AG04450 (cell line): ENCODE data around the gene SMARCA2. TPM values are rescaled to one million over a fixed set of nuclear protein-coding genes. Genes with fewer than 3 reads are reported as not detected.

Experiments
- CTCF ChIA-PET: fragments of 300-600, 350-600 bp; formaldehyde crosslinking; extraction: SDS; loops from one replicate; lab custom pipeline; 2022; ENCODE audit warnings: antibody characterized with exemption, inconsistent platforms; lab: Charles Lee
- POLR2A ChIA-PET: fragments of 350-600 bp; formaldehyde crosslinking; extraction: SDS; loops from one replicate; lab custom pipeline; 2021; ENCODE audit warnings: antibody characterized with exemption, inconsistent platforms; lab: Yijun Ruan, JAX
- DNase-seq: peaks from one replicate; pipeline ENCODE4 v3.0.0-alpha.2; 2011; ENCODE audit warnings: low read depth, low spot score
- H3K27ac ChIP-seq: one replicate; pipeline ENCODE4 v1.5.1; 2012; ENCODE audit warnings: low read depth, low read length, control low read depth
- H3K27me3 ChIP-seq: one replicate; pipeline ENCODE4 v1.6.0; 2012; ENCODE audit warnings: low read length; ENCODE audit not compliant: control insufficient read depth, insufficient read depth
- H3K4me3 ChIP-seq: 2 replicates; pipeline ENCODE4 v1.5.1; 2011; ENCODE audit warnings: mild to moderate bottlenecking, low read depth, low read length, control low read depth
- H3K9me3 ChIP-seq: 2 replicates; pipeline ENCODE4 v1.5.1; 2012; ENCODE audit warnings: low read length; ENCODE audit not compliant: control insufficient read depth, insufficient read depth
- polyA plus RNA-seq: library from polyadenylated mRNA; depleted of rRNA; stranded (reverse); fragments of >200 nt; gene quantifications from 2 replicates; pipeline ENCODE4 v1.2.3, GENCODE V29; 2011
- TF ChIP-seq, protein P1 (sequence below): IDR thresholded peaks from 2 replicates; pipeline ENCODE4 v1.5.1; 2011; ENCODE audit warnings: low read depth, low read length, control low read depth, inconsistent platforms

SMARCA2 gene
- polyA plus RNA-seq, 1 experiment = 51.2 TPM

GRCh38 chr9:2021731-2022130 lies 6.6 kb downstream of the SMARCA2 start:
- no peak overlapping the region for H3K4me3 ChIP-seq
- CTCF ChIA-PET = interaction anchor here (1.5 kb wide), 1 partner anchor 66 kb away, joined by 4 read pairs; no protein-coding TSS in a partner anchor
- no peak overlapping the region for H3K27ac ChIP-seq
- no peak for DNase-seq
- TF ChIP-seq, protein P1, sequence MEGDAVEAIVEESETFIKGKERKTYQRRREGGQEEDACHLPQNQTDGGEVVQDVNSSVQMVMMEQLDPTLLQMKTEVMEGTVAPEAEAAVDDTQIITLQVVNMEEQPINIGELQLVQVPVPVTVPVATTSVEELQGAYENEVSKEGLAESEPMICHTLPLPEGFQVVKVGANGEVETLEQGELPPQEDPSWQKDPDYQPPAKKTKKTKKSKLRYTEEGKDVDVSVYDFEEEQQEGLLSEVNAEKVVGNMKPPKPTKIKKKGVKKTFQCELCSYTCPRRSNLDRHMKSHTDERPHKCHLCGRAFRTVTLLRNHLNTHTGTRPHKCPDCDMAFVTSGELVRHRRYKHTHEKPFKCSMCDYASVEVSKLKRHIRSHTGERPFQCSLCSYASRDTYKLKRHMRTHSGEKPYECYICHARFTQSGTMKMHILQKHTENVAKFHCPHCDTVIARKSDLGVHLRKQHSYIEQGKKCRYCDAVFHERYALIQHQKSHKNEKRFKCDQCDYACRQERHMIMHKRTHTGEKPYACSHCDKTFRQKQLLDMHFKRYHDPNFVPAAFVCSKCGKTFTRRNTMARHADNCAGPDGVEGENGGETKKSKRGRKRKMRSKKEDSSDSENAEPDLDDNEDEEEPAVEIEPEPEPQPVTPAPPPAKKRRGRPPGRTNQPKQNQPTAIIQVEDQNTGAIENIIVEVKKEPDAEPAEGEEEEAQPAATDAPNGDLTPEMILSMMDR = no peak
- H3K9me3 ChIP-seq = no peaks in the 10 kb centered on the region
- H3K27me3 ChIP-seq = no peaks in the 10 kb centered on the region
- POLR2A ChIA-PET = no interaction called here

DNA sequence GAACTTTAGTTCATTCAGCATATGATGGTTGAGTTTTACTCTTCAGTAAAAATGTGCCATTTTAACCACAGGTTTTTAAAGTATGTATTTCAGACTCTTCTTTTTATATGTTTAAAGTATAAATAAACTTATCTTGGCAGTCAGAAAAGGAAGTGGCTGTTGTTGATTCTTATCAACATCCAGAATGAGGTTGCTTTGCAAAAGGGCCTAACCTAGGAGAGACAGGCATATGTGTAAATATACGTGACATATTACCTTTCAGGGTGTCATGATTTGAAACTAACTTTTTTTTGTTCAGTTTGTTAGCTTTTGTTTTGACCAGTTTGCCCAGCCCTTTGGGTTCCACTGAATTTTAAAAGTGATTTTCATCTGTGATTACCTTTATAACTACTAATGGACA lies 7.4 kb downstream of the SMARCA2 start:
- no peak for DNase-seq
- TF ChIP-seq, protein P1 = no peak
- ChIA-PET POLR2A (no interaction called here), CTCF (interaction anchor here (1.5 kb wide), 1 partner anchor 65 kb away, joined by 4 read pairs; no protein-coding TSS in a partner anchor)
- no peak overlapping the region for H3K4me3 ChIP-seq
- H3K27ac ChIP-seq = no peak overlapping the region
- no peaks in the 10 kb centered on the region for H3K9me3 ChIP-seq
- H3K27me3 ChIP-seq = no peaks in the 10 kb centered on the region

DNA sequence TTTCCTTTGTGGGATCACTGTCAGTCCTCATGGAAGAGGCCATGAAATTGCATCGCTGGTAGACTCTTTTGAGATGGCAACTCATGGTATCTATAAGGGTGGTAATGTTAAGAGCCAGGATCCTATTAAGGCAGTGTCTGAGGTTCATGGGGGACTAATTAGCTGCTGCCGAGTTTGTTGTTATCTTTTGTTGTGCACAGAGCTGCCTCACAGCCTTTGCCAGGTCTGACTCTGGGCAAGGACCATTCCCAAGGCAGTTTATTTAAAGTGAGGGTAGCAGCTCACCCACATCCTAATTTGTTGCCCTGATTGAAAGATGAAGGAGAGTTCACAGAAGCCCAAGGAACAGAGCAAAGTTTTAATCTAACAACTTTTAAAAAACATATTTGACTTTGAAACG lies 7.9 kb downstream of the SMARCA2 start:
- TF ChIP-seq, protein P1 = no peak
- H3K27me3 ChIP-seq = no peaks in the 10 kb centered on the region

GRCh38 chr9:2023532-2023931 lies 8.4 kb downstream of the SMARCA2 start:
- TF ChIP-seq, protein P1 = no peak
- H3K4me3 ChIP-seq = no peak overlapping the region
- H3K27ac ChIP-seq = no peak overlapping the region
- no peaks in the 10 kb centered on the region for H3K9me3 ChIP-seq
- CTCF ChIA-PET = interaction anchor here (0.9 kb wide), 1 partner anchor 31 kb away, joined by 3 read pairs; no protein-coding TSS in a partner anchor
- no peaks in the 10 kb centered on the region for H3K27me3 ChIP-seq
- POLR2A ChIA-PET = no interaction called here
- DNase-seq = no peak

More for the DNA sequence above, 7.9 kb downstream of the SMARCA2 start:
- DNase-seq = no peak
- no peak overlapping the region for H3K4me3 ChIP-seq
- POLR2A ChIA-PET = no interaction called here
- CTCF ChIA-PET = interaction anchor here (1.5 kb wide), 1 partner anchor 64 kb away, joined by 4 read pairs; no protein-coding TSS in a partner anchor
- no peak overlapping the region for H3K27ac ChIP-seq
- H3K9me3 ChIP-seq = no peaks in the 10 kb centered on the region

- H3K9me3 ChIP-seq = no peaks in the 10 kb centered on the region
- POLR2A ChIA-PET = no interaction called here
- no peaks in the 10 kb centered on the region for H3K27me3 ChIP-seq
- no peak for DNase-seq
- H3K27ac ChIP-seq = no peak overlapping the region
- CTCF ChIA-PET = no interaction called here
- H3K4me3 ChIP-seq = no peak overlapping the region
- TF ChIP-seq, protein P1 = no peak
Measured at GRCh38 chr9:2024888-2025782, 10.0 kb downstream of the SMARCA2 start.
